ENCODE data around the gene LYAR. TPM values are rescaled to one million over a fixed set of nuclear protein-coding genes. Genes with fewer than 3 reads are reported as not detected.

Gene LYAR
- total RNA-seq, 1 donor from 2014 or later, result 13.5 TPM

DNA sequence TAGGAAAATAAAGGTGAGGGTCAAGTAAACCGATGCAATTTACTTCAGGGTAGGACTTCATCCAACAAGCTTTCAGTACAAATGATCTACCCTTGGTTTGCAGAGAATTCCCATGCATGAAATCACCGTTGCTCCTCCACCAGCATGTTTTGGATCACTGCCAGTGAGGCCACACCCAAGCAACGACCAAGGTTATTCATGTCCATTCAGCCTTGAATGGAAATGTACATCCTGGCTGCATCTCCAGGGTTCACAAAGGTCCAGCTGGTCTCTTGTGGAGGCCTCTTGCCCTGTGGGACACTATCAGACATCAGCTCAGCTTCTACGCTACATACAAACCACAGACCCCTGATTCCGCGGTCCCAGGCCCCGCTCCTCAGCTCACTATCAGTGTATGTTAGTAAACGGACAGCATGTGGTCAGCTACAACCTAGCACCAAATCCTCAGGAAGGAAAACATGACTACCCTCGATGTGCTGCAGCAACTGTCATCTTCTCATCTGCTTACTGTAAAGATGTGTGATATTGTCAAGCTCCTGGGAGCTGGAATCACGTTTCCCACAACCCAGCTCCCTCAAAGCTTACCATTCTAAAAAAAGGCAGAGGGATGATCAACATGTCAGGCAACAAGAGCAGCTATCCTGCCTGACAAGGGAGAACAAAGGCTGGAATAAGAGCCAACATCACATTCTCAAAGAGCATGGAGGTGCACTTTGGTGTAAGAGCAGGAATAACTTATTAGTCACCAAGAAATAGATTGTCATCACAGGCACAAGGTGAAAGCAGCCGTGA, 4.9 kb downstream of the LYAR start:
- Histone ChIP-seq H2AFZ (ENCODE audit: low read depth, low read length) (no peak overlapping the region), H3K4me2 (ENCODE audit: low read length) (no peak overlapping the region), H3K27ac (ENCODE audit: low read depth, low read length) (no peak overlapping the region), H3K36me3 (ENCODE audit: insufficient read depth, low read length) (peaks cover 31% of the 10 kb centered on the region), H3K9me3 (ENCODE audit: insufficient read depth, low read depth, low read length) (no peaks in the 10 kb centered on the region), H3K4me3 (ENCODE audit: insufficient read depth, low read depth, low read length) (no peak overlapping the region), H3K27me3 (ENCODE audit: insufficient read depth, low read length) (no peaks in the 10 kb centered on the region), H3K79me2 (ENCODE audit: insufficient read depth, low read length) (peaks cover 41% of the 10 kb centered on the region), H3K4me1 (ENCODE audit: insufficient read depth, low read length) (peaks cover 8% of the 10 kb centered on the region), H4K20me1 (ENCODE audit: insufficient read depth, low read length) (peaks cover 13% of the 10 kb centered on the region), H3K9ac (ENCODE audit: low read length) (no peak overlapping the region)
- DNase-seq (ENCODE audit: low read depth), result peak; percentile 10
- H3K4me3 Mint-ChIP-seq (ENCODE audit: unreplicated experiment), result no peak overlapping the region
- FAIRE-seq, result no peak
- no peaks in the 10 kb centered on the region for H3K27me3 Mint-ChIP-seq (ENCODE audit: low read depth, unreplicated experiment)
- H3K27ac Mint-ChIP-seq (ENCODE audit: unreplicated experiment), result no peak overlapping the region
- TF ChIP-seq, protein P1, sequence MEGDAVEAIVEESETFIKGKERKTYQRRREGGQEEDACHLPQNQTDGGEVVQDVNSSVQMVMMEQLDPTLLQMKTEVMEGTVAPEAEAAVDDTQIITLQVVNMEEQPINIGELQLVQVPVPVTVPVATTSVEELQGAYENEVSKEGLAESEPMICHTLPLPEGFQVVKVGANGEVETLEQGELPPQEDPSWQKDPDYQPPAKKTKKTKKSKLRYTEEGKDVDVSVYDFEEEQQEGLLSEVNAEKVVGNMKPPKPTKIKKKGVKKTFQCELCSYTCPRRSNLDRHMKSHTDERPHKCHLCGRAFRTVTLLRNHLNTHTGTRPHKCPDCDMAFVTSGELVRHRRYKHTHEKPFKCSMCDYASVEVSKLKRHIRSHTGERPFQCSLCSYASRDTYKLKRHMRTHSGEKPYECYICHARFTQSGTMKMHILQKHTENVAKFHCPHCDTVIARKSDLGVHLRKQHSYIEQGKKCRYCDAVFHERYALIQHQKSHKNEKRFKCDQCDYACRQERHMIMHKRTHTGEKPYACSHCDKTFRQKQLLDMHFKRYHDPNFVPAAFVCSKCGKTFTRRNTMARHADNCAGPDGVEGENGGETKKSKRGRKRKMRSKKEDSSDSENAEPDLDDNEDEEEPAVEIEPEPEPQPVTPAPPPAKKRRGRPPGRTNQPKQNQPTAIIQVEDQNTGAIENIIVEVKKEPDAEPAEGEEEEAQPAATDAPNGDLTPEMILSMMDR (IDR thresholded peaks at IDR 0.05; ENCODE audit: insufficient read depth, low read depth, low read length), result no peak
- no peak for TF ChIP-seq EZH2 (IDR thresholded peaks at IDR 0.05; ENCODE audit: insufficient read depth, low read length)
- no peaks in the 10 kb centered on the region for H3K9me3 Mint-ChIP-seq (ENCODE audit: unreplicated experiment)
- H3K36me3 Mint-ChIP-seq (ENCODE audit: low read depth, unreplicated experiment), result peaks cover 4% of the 10 kb centered on the region
- peaks cover 18% of the 10 kb centered on the region for H3K4me1 Mint-ChIP-seq (ENCODE audit: low read depth, unreplicated experiment)

DNA sequence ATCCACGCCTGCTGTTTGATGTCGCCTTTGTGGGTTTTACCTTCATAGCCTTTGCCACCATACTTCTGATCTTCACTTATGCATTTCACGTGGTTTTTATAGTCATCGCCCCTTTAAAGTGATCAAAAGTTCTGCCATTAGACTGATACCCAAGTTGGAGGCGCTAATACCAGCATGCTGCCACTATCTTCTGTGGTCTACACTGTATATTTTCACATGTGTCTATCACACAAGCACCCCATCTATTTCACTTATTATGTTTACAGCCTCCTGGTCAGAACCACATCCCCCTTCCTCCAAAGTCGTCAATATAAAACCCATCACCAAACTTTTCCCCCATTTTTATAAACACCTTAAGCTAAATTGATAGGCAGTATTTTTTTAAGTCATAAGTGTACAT, 8.2 kb downstream of the LYAR start:
- H3K36me3 ChIP-seq (ENCODE audit: insufficient read depth, low read length), result peaks cover 52% of the 10 kb centered on the region
- no peak overlapping the region for H3K4me3 Mint-ChIP-seq (ENCODE audit: unreplicated experiment)
- H3K27me3 ChIP-seq (ENCODE audit: insufficient read depth, low read length), result no peaks in the 10 kb centered on the region
- no peak overlapping the region for H3K27ac ChIP-seq (ENCODE audit: low read depth, low read length)
- H4K20me1 ChIP-seq (ENCODE audit: insufficient read depth, low read length), result no peaks in the 10 kb centered on the region
- H3K4me2 ChIP-seq (ENCODE audit: low read length), result no peak overlapping the region
- no peak overlapping the region for H2AFZ ChIP-seq (ENCODE audit: low read depth, low read length)
- no peak for FAIRE-seq
- H3K9ac ChIP-seq (ENCODE audit: low read length), result no peak overlapping the region
- TF ChIP-seq EZH2 (IDR thresholded peaks at IDR 0.05; ENCODE audit: insufficient read depth, low read length), result no peak
- TF ChIP-seq, protein P1 (IDR thresholded peaks at IDR 0.05; ENCODE audit: insufficient read depth, low read depth, low read length), result no peak
- H3K27me3 Mint-ChIP-seq (ENCODE audit: low read depth, unreplicated experiment), result no peaks in the 10 kb centered on the region
- H3K9me3 Mint-ChIP-seq (ENCODE audit: unreplicated experiment), result no peaks in the 10 kb centered on the region
- no peak overlapping the region for H3K27ac Mint-ChIP-seq (ENCODE audit: unreplicated experiment)
- no peak for DNase-seq (ENCODE audit: low read depth)
- H3K4me3 ChIP-seq (ENCODE audit: insufficient read depth, low read depth, low read length), result no peak overlapping the region
- peaks cover 6% of the 10 kb centered on the region for H3K4me1 Mint-ChIP-seq (ENCODE audit: low read depth, unreplicated experiment)
- H3K79me2 ChIP-seq (ENCODE audit: insufficient read depth, low read length), result peaks cover 9% of the 10 kb centered on the region
- peaks cover 8% of the 10 kb centered on the region for H3K36me3 Mint-ChIP-seq (ENCODE audit: low read depth, unreplicated experiment)
- H3K4me1 ChIP-seq (ENCODE audit: insufficient read depth, low read length), result no peaks in the 10 kb centered on the region
- no peaks in the 10 kb centered on the region for H3K9me3 ChIP-seq (ENCODE audit: insufficient read depth, low read depth, low read length)

- Mint-ChIP-seq H3K36me3 (ENCODE audit: low read depth, unreplicated experiment) (peaks cover 8% of the 10 kb centered on the region), H3K4me3 (ENCODE audit: unreplicated experiment) (no peak overlapping the region), H3K9me3 (ENCODE audit: unreplicated experiment) (no peaks in the 10 kb centered on the region), H3K4me1 (ENCODE audit: low read depth, unreplicated experiment) (no peaks in the 10 kb centered on the region), H3K27ac (ENCODE audit: unreplicated experiment) (no peak overlapping the region), H3K27me3 (ENCODE audit: low read depth, unreplicated experiment) (no peaks in the 10 kb centered on the region)
- no peaks in the 10 kb centered on the region for H3K79me2 ChIP-seq (ENCODE audit: insufficient read depth, low read length)
- H3K4me3 ChIP-seq (ENCODE audit: insufficient read depth, low read depth, low read length), result no peak overlapping the region
- no peaks in the 10 kb centered on the region for H3K4me1 ChIP-seq (ENCODE audit: insufficient read depth, low read length)
- H3K9me3 ChIP-seq (ENCODE audit: insufficient read depth, low read depth, low read length), result no peaks in the 10 kb centered on the region
- H3K9ac ChIP-seq (ENCODE audit: low read length), result no peak overlapping the region
- no peak for DNase-seq (ENCODE audit: low read depth)
- peaks cover 52% of the 10 kb centered on the region for H3K36me3 ChIP-seq (ENCODE audit: insufficient read depth, low read length)
- no peak overlapping the region for H2AFZ ChIP-seq (ENCODE audit: low read depth, low read length)
- no peak for FAIRE-seq
- H3K27ac ChIP-seq (ENCODE audit: low read depth, low read length), result no peak overlapping the region
- no peaks in the 10 kb centered on the region for H3K27me3 ChIP-seq (ENCODE audit: insufficient read depth, low read length)
- TF ChIP-seq, protein P1 (IDR thresholded peaks at IDR 0.05; ENCODE audit: insufficient read depth, low read depth, low read length), result no peak
- TF ChIP-seq EZH2 (IDR thresholded peaks at IDR 0.05; ENCODE audit: insufficient read depth, low read length), result no peak
- H4K20me1 ChIP-seq (ENCODE audit: insufficient read depth, low read length), result no peaks in the 10 kb centered on the region
- H3K4me2 ChIP-seq (ENCODE audit: low read length), result no peak overlapping the region
Observed at GRCh38 chr4:4277531-4277930, 12.4 kb downstream of the LYAR start.

Measured in astrocyte (in vitro differentiated cells and primary cell).